OCI-LY7 (cell line): ENCODE results near the gene PLEKHG1. TPM values are rescaled to one million over a fixed set of nuclear protein-coding genes. Genes with fewer than 3 reads are reported as not detected.
A peak's percentile ranks its signal among the peaks of the same experiment; 100 is the strongest.

Experiments used
- BruUV-seq: library from RNA; stranded (reverse); fragments of 400-500 nt; replicated peaks from 2 replicates; lab custom pipeline; 2021; lab: Mats Ljungman, UMichigan
- CTCF ChIA-PET: fragments of 300-600 bp; sonication (Branson Sonifier 250); formaldehyde crosslinking; loops from one replicate; lab custom pipeline; 2022; ENCODE audit warnings: antibody characterized with exemption; ENCODE audit not compliant: unreplicated experiment; lab: Charles Lee
- POLR2A ChIA-PET: fragments of 300-600 bp; sonication (Branson Sonifier 250); formaldehyde crosslinking; loops from one replicate; lab custom pipeline; 2022; ENCODE audit warnings: antibody characterized with exemption; lab: Charles Lee
- DNase-seq: peaks from one replicate; pipeline ENCODE4 v3.0.0-alpha.2; 2015; ENCODE audit warnings: low spot score
- H2AFZ ChIP-seq: fragments of 200-600 bp; sonication (generic), shearing (Covaris generic); 2 replicates; pipeline ENCODE4 v1.6.1; 2014; ENCODE audit warnings: mild to moderate bottlenecking, antibody characterized with exemption, low read length, moderate library complexity
- H3K27ac ChIP-seq: fragments of 200-600 bp; sonication (generic); 2 replicates; pipeline ENCODE4 v1.5.1; 2014; ENCODE audit warnings: mixed run types, low read depth, mild to moderate bottlenecking, moderate library complexity, low read length, inconsistent platforms; ENCODE audit not compliant: poor library complexity, severe bottlenecking
- H3K36me3 ChIP-seq: fragments of 200-600 bp; sonication (generic); 2 replicates; pipeline ENCODE4 v1.6.1; 2014; ENCODE audit warnings: mild to moderate bottlenecking, antibody characterized with exemption, low read length, moderate library complexity, mixed read lengths; ENCODE audit not compliant: insufficient read depth
- H3K4me1 ChIP-seq: fragments of 200-600 bp; sonication (generic); 2 replicates; pipeline ENCODE4 v1.5.1; 2014; ENCODE audit warnings: mild to moderate bottlenecking, low read length; ENCODE audit not compliant: insufficient read depth, poor library complexity, severe bottlenecking
- H3K4me2 ChIP-seq: fragments of 200-600 bp; sonication (generic); 2 replicates; pipeline ENCODE4 v1.6.1; 2014; ENCODE audit warnings: mild to moderate bottlenecking, low read length
- H3K4me3 ChIP-seq: fragments of 200-600 bp; sonication (generic); 2 replicates; pipeline ENCODE4 v1.5.1; 2014; ENCODE audit warnings: mild to moderate bottlenecking, low read depth, low read length; ENCODE audit not compliant: poor library complexity, severe bottlenecking
- H3K79me2 ChIP-seq: fragments of 200-600 bp; sonication (generic); 2 replicates; pipeline ENCODE4 v1.6.1; 2016; ENCODE audit warnings: low read depth, mild to moderate bottlenecking, low read length, moderate library complexity, mixed read lengths; ENCODE audit not compliant: insufficient read depth
- H3K9me2 ChIP-seq: fragments of 200-600 bp; sonication (generic); 2 replicates; pipeline ENCODE4 v1.6.1; 2016; ENCODE audit warnings: mild to moderate bottlenecking, low read length, mixed read lengths; ENCODE audit not compliant: insufficient read depth
- H3K9me3 ChIP-seq: fragments of 200-600 bp; sonication (generic); 2 replicates; pipeline ENCODE4 v1.6.1; 2014; ENCODE audit warnings: mild to moderate bottlenecking, mixed run types, low read length, mixed read lengths
- H4K20me1 ChIP-seq: fragments of 200-600 bp; sonication (generic); 2 replicates; pipeline ENCODE4 v1.6.1; 2014; ENCODE audit warnings: mild to moderate bottlenecking, antibody characterized with exemption, low read length, moderate library complexity, mixed read lengths; ENCODE audit not compliant: insufficient read depth
- EZH2phosphoT487 ChIP-seq: fragments of 200-600 bp; sonication (generic); IDR thresholded peaks from 2 replicates; pipeline ENCODE4 v1.6.1; 2018; ENCODE audit warnings: low read depth, borderline replicate concordance, mild to moderate bottlenecking, mixed run types, antibody characterized with exemption, low read length, moderate library complexity, mixed read lengths
- intact Hi-C: fragments of 100-400 bp; cut with micrococcal nuclease; formaldehyde crosslinking; loops from one replicate; pipeline ENCODE4 v1.10.0; 2022; ENCODE audit not compliant: unreplicated experiment
- total RNA-seq, 2 experiments: library from RNA; depleted of rRNA in 1 of 2; stranded (reverse); fragments of >200 nt in 1 of 2; shearing (Covaris generic) in 1 of 2; gene quantifications; 2 replicates each; pipeline ENCODE4 v1.2.3, GENCODE V29; 2014 to 2022
- TF ChIP-seq, protein P1 (sequence below): fragments of 200-600 bp; sonication (generic); conservative IDR thresholded peaks from 2 replicates; pipeline ENCODE4 v1.5.1; 2014; ENCODE audit warnings: mild to moderate bottlenecking, antibody characterized with exemption, low read length, moderate library complexity, mixed read lengths

Gene PLEKHG1
- total RNA-seq, 2 experiments from 2014 or later, result 17.9 to 19.6 TPM

DNA sequence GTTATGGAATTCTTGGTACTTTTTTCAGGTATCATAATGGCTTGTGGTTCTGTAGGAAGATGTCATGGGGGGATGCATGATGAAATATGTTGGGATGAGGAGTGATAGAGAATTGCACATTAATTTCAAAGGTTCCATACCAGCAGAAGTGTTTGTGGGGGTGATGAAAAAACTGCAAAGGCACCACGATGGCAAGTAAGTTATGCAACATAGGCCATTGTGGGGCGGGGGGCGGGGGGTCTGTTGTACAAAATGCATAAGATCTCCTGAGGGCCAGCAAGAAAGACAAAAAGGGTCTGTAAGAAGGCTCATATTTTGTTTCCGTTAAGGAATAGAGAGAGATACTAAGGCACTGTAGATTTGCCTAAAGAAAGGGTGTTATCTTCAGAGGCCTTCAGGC, 26.2 kb downstream of the PLEKHG1 start:
- no TSS peak for BruUV-seq
- Histone ChIP-seq H3K36me3 (no peaks in the 10 kb centered on the region), H3K9me3 (no peaks in the 10 kb centered on the region), H3K4me2 (no peak overlapping the region; the same call in 1 of the 2 replicates), H3K4me1 (peaks cover 79% of the 10 kb centered on the region), H3K79me2 (no peaks in the 10 kb centered on the region), H3K4me3 (no peak overlapping the region), H2AFZ (no peak overlapping the region), H4K20me1 (no peaks in the 10 kb centered on the region), H3K9me2 (no peaks in the 10 kb centered on the region), H3K27ac (no peak overlapping the region)
- DNase-seq, result no peak
- ChIA-PET POLR2A (interaction anchor here (0.6 to 1.0 kb wide), 2 partner anchors 9 to 27 kb away, joined by 3 to 4 read pairs; no protein-coding TSS in a partner anchor), CTCF (no interaction called here)
- intact Hi-C loops, result no loop called here
- TF ChIP-seq, protein P1, sequence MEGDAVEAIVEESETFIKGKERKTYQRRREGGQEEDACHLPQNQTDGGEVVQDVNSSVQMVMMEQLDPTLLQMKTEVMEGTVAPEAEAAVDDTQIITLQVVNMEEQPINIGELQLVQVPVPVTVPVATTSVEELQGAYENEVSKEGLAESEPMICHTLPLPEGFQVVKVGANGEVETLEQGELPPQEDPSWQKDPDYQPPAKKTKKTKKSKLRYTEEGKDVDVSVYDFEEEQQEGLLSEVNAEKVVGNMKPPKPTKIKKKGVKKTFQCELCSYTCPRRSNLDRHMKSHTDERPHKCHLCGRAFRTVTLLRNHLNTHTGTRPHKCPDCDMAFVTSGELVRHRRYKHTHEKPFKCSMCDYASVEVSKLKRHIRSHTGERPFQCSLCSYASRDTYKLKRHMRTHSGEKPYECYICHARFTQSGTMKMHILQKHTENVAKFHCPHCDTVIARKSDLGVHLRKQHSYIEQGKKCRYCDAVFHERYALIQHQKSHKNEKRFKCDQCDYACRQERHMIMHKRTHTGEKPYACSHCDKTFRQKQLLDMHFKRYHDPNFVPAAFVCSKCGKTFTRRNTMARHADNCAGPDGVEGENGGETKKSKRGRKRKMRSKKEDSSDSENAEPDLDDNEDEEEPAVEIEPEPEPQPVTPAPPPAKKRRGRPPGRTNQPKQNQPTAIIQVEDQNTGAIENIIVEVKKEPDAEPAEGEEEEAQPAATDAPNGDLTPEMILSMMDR, result no peak
- no peak for TF ChIP-seq EZH2phosphoT487

DNA sequence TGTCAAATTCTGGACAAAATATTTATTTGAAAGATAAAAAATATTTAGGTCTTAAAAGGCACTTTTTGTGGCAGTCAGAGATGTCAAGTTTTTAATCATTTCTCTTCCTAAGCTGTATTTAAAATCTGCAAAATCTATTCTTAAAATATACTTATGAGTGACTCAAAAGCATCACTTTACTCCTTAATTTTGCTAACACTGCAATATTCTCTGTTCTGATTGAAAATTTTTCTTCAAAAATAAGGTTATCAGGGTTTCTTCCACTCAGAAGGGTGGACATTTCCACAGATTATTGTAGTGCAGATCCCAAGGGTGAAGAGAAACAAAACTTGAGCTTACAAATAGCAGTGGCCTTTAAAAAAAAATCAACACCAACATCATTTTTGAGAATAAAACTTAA, 27.5 kb downstream of the PLEKHG1 start:
- no peaks in the 10 kb centered on the region for H4K20me1 ChIP-seq
- BruUV-seq, result no TSS peak
- no peak overlapping the region for H2AFZ ChIP-seq
- no peaks in the 10 kb centered on the region for H3K36me3 ChIP-seq
- intact Hi-C loops, result no loop called here
- H3K9me2 ChIP-seq, result no peaks in the 10 kb centered on the region
- peak overlapping the region; percentile 23; the same call in 1 of the 2 replicates for H3K4me2 ChIP-seq
- no peaks in the 10 kb centered on the region for H3K9me3 ChIP-seq
- no peak for TF ChIP-seq EZH2phosphoT487
- TF ChIP-seq, protein P1, result no peak
- no peak overlapping the region for H3K4me3 ChIP-seq
- peaks cover 79% of the 10 kb centered on the region for H3K4me1 ChIP-seq
- H3K79me2 ChIP-seq, result no peaks in the 10 kb centered on the region
- DNase-seq, result no peak
- CTCF ChIA-PET, result no interaction called here
- POLR2A ChIA-PET, result interaction anchor here (1.0 kb wide), 2 partner anchors 8 to 32 kb away, joined by 3 read pairs; no protein-coding TSS in a partner anchor
- no peak overlapping the region for H3K27ac ChIP-seq

DNA sequence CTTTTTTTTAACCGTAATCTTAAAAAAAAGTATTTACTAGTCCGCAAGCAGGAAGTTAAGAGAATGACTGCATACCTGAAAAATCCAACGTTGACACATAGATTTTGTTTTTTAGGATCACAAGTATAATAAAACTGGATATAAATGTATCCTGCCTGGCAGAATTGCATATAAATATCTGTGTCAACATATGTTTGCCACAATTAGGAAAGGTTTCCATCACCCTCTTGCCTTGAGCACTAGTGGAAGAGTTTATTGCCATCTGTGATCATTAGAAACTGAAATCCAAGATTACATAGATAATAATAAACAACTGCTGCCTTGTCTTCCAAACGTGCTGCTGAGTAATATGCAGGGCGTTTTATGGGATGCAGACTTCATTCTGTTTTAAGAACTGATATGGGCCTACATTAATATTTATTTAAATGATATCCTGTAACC, 27.9 kb downstream of the PLEKHG1 start:
- peak overlapping the region; percentile 23; the same call in 1 of the 2 replicates for H3K4me2 ChIP-seq
- DNase-seq, result no peak
- no peaks in the 10 kb centered on the region for H4K20me1 ChIP-seq
- no peaks in the 10 kb centered on the region for H3K9me3 ChIP-seq
- intact Hi-C loops, result no loop called here
- no peak overlapping the region for H3K27ac ChIP-seq
- TF ChIP-seq, protein P1, result no peak
- no peak for TF ChIP-seq EZH2phosphoT487
- no peaks in the 10 kb centered on the region for H3K9me2 ChIP-seq
- CTCF ChIA-PET, result no interaction called here
- peaks cover 79% of the 10 kb centered on the region for H3K4me1 ChIP-seq
- H3K79me2 ChIP-seq, result no peaks in the 10 kb centered on the region
- no peak overlapping the region for H2AFZ ChIP-seq
- POLR2A ChIA-PET, result interaction anchor here (0.7 to 1.0 kb wide), 2 partner anchors 32 to 213 kb away, joined by 3 read pairs; no protein-coding TSS in a partner anchor
- BruUV-seq, result no TSS peak
- no peaks in the 10 kb centered on the region for H3K36me3 ChIP-seq
- H3K4me3 ChIP-seq, result no peak overlapping the region
